SU-DHL-6 (cell line): ENCODE results near the gene PPP2R2B.

Experiments
- H2AFZ ChIP-seq: fragments of 200-600 bp; sonication (generic); 2 replicates; pipeline ENCODE4 v1.6.1; 2014; ENCODE audit warnings: low read depth, mild to moderate bottlenecking, moderate library complexity, mixed read lengths, antibody characterized with exemption, low read length; ENCODE audit not compliant: severe bottlenecking
- H3F3A ChIP-seq: fragments of 200-600 bp; shearing (Covaris generic); 2 replicates; pipeline ENCODE4 v1.6.0; 2016; ENCODE audit warnings: antibody characterized with exemption, mild to moderate bottlenecking; ENCODE audit not compliant: insufficient read depth
- H3K27ac ChIP-seq: fragments of 200-600 bp; sonication (generic); 2 replicates; pipeline ENCODE4 v1.5.1; 2016; ENCODE audit warnings: low read depth, mild to moderate bottlenecking, low read length, moderate library complexity, mixed read lengths
- H3K27me3 ChIP-seq: fragments of 200-600 bp; sonication (generic), shearing (Covaris generic); 2 replicates; pipeline ENCODE4 v1.6.0; 2014; ENCODE audit warnings: mild to moderate bottlenecking, low read length
- H3K36me3 ChIP-seq: fragments of 200-600 bp; sonication (generic); 2 replicates; pipeline ENCODE4 v1.6.1; 2014; ENCODE audit warnings: mild to moderate bottlenecking, low read length, mixed read lengths
- H3K4me2 ChIP-seq: fragments of 300-600, 200-600 bp; shearing (Covaris generic), sonication (generic); 2 replicates; pipeline ENCODE4 v1.6.0; 2014; ENCODE audit warnings: low read length, low read depth, mild to moderate bottlenecking; ENCODE audit not compliant: poor library complexity, severe bottlenecking
- H3K4me3 ChIP-seq: fragments of 200-600 bp; sonication (generic); 2 replicates; pipeline ENCODE4 v1.5.1; 2014; ENCODE audit warnings: antibody characterized with exemption, low read length, mild to moderate bottlenecking, mixed read lengths; ENCODE audit not compliant: insufficient read depth, poor library complexity, severe bottlenecking
- H3K79me2 ChIP-seq: fragments of 200-600 bp; sonication (generic); 2 replicates; pipeline ENCODE4 v1.6.1; 2014; ENCODE audit warnings: mild to moderate bottlenecking, low read length, moderate library complexity; ENCODE audit not compliant: insufficient read depth
- H3K9ac ChIP-seq: fragments of 200-600 bp; sonication (generic); 2 replicates; pipeline ENCODE4 v1.7.0; 2014; ENCODE audit warnings: mild to moderate bottlenecking, low read length
- H3K9me2 ChIP-seq: fragments of 200-600 bp; sonication (generic); replicated peaks from 2 replicates; pipeline ENCODE4 v1.6.1; 2014; ENCODE audit warnings: low read length; ENCODE audit not compliant: insufficient read depth
- H3K9me3 ChIP-seq: fragments of 200-600 bp; sonication (generic); 2 replicates; pipeline ENCODE4 v1.6.1; 2014; ENCODE audit warnings: low read length, mixed read lengths; ENCODE audit not compliant: insufficient read depth
- H4K20me1 ChIP-seq: fragments of 200-600 bp; sonication (generic); 2 replicates; pipeline ENCODE4 v1.6.1; 2014; ENCODE audit warnings: low read depth, mild to moderate bottlenecking, antibody characterized with exemption, low read length, moderate library complexity, mixed read lengths
- CTCF ChIP-seq: fragments of 200-600 bp; sonication (generic); IDR thresholded peaks from one replicate; pipeline ENCODE4 v1.5.1; 2017; ENCODE audit warnings: antibody characterized with exemption, mild to moderate bottlenecking, low read length, moderate library complexity; ENCODE audit not compliant: insufficient read depth, poor library complexity, severe bottlenecking
- EZH2phosphoT487 ChIP-seq: fragments of 200-600 bp; sonication (generic), shearing (Covaris generic); conservative IDR thresholded peaks from 2 replicates; pipeline ENCODE4 v1.6.1; 2018; ENCODE audit warnings: mild to moderate bottlenecking, antibody characterized with exemption, low read length, moderate library complexity, mixed read lengths

Gene PPP2R2B

GRCh38 chr5:146721073-146721815 is 157.3 kb downstream of the PPP2R2B start:
- Histone ChIP-seq H4K20me1 (no peaks in the 10 kb centered on the region), H3K9me2 (no peaks in the 10 kb centered on the region), H3K36me3 (no peaks in the 10 kb centered on the region), H3K27me3 (no peaks in the 10 kb centered on the region), H3K9me3 (no peaks in the 10 kb centered on the region), H2AFZ (no peak overlapping the region), H3K79me2 (no peaks in the 10 kb centered on the region), H3F3A (no peaks in the 10 kb centered on the region), H3K27ac (no peak overlapping the region), H3K9ac (no peak overlapping the region), H3K4me3 (no peak overlapping the region), H3K4me2 (no peak overlapping the region)
- TF ChIP-seq CTCF (no peak), EZH2phosphoT487 (no peak)

- Histone ChIP-seq H2AFZ (no peak overlapping the region), H3K9ac (no peak overlapping the region), H3F3A (no peaks in the 10 kb centered on the region), H4K20me1 (no peaks in the 10 kb centered on the region), H3K9me2 (no peaks in the 10 kb centered on the region), H3K27me3 (no peaks in the 10 kb centered on the region), H3K9me3 (no peaks in the 10 kb centered on the region), H3K79me2 (no peaks in the 10 kb centered on the region), H3K4me3 (no peak overlapping the region), H3K27ac (no peak overlapping the region), H3K36me3 (no peaks in the 10 kb centered on the region), H3K4me2 (no peak overlapping the region)
- TF ChIP-seq CTCF (no peak), EZH2phosphoT487 (no peak)
Measured at GRCh38 chr5:146720107-146720506, 158.4 kb downstream of the PPP2R2B start.

DNA sequence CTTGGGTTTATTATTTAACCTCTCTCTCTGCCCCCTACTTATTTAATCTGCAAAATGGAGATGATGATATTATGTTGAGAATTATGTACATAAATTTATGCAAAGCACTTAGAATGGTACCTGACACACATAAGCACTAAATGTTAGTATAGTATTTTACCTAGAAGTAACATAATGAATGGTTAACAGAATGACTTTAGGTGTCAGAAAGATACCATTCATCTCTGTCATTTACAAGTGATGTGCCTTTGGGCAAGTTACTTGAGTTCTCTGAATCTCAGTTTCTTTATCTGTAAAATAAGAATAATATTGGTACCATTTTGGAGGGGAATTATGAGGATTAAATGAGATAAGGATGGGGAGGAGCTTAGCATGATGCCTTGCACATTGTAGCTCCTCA is 159.4 kb downstream of the PPP2R2B start:
- Histone ChIP-seq H3K36me3 (no peaks in the 10 kb centered on the region), H3K79me2 (no peaks in the 10 kb centered on the region), H3K9me2 (no peaks in the 10 kb centered on the region), H3K9ac (no peak overlapping the region), H3K4me3 (no peak overlapping the region), H3K27ac (no peak overlapping the region), H3K4me2 (no peak overlapping the region), H3K9me3 (no peaks in the 10 kb centered on the region), H3F3A (no peaks in the 10 kb centered on the region), H4K20me1 (no peaks in the 10 kb centered on the region), H2AFZ (no peak overlapping the region), H3K27me3 (no peaks in the 10 kb centered on the region)
- TF ChIP-seq EZH2phosphoT487 (no peak), CTCF (no peak)
